Cortex of kidney (tissue), 1 donor: ENCODE data around the gene CROCC.

Experiments
- DNase-seq: peaks from one replicate; lab custom pipeline; 2025; lab: John Stamatoyannopoulos, UW

The CROCC gene

DNA sequence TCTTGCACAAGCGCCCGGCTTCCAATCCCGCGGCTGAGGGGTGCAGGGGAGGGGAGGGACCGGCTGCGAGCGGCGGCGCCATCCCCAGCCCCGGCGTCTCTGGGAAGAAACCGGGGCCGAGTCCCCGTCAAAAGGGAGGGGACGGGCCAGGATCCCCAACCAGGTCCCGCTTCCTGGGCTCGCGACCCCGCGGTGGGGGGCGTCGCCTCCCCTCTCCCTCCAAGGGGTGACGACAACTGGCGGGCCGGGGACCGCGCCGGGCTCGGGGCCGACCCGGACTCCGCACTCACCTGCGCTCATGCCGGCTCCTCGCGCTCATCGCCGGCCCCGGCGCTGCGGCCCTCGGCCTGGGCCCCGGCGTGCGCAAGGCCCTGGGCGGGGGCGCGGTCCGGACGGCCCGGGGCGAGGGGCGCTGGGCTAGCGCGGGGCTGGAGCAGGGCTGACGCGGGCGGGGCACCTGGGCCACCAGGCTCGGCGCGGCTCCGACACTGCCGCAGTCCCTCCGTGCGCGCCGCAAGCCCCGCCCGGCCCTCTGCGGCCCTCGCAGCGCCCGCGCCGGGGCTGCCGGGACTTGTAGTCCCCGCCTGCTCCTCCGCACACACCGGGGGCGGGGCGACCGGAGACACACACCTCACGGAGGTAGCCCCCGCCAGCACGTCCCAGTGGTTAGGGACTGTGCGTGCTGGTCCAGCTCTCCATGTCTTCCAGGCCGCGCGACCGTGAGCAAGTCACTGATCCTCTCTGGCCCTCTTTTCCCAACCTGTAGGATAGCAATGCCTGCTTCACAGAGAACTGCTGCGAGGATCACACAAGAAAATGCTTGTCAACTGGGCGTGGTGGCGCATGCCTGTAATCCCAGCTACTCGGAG lies 89.9 kb downstream of the CROCC start, which contains the start of gene ATP13A2:
Gene ATP13A2, minus strand, starts transcription at position 490 of the 869 bp plus-strand sequence. Its CDS starts 190 bp downstream, at position 300.
- DNase-seq, result no peak

DNA sequence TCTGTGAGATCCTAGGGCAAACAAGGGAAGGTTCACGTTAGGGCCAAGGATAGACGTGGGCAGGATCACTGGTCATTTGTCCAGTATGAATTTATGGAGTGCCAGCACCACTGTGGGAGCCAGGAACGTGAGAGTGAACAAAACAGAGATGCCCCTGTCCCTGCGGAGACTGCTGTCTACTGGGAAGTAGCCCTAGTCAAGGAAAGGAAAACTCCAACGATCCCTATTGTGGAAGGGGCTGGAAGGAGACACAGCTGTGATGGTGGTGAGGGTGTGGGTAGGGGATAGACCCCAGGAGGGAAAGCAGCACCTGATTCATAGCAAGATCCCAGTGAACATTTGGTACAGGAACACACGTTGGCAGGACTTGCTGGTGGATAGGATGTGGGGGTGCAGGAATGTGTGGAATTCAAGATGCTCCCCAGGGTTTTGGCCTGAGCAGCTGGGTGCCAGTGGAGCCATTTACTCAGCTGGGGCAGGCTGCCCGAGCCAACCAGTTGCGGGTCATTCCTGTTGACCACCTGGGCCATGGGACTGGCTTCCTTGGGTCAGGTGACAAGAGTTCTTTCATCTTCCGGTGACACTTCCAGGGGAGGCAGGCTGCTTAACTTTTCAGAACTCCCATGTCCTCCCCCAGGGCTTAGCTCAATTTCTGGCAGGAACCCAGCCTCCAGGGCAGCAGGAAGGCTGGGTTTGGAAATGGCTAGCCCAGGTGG lies 91.2 kb downstream of the CROCC start:
- no peak for DNase-seq

DNA sequence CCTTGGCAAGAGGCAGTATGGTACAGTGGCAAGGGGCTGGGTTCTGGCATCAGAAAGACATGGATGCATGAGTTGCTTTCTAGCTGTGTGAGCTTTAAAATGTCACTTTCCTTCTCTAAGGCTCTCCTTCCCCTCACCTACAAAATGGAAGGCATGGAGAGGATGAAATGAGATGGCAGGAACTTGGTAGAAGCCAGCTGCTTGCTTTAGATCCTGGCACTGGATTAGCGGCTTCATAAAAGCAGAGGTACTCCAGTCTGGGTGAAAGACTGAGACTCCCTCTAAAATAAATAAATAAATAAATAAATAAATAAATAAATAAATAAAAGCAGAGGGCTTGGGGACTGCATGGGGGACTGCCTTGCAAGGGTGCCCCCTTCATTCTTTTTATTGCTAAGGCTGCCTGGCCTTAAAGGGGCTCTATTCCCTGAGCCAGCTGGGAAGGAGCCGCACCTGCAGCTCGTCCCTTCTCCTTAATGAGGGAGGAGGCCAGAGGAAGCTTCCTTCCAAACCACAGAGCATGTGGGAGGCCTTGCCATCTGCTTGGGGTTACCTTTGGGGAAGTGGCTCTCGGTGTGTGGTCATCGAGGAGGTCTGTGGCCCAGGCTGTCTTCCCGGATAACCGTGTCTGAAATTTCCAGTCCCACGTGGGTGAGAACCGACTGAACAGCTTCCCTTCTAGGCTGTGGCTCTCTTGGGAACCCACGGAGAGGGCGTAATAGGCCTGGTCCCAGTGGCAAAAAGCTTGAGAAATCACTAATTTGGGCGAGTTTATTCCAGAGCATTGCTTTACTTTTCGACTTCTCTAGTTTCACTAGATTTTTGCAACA lies 92.0 kb downstream of the CROCC start:
- DNase-seq, result no peak

DNA sequence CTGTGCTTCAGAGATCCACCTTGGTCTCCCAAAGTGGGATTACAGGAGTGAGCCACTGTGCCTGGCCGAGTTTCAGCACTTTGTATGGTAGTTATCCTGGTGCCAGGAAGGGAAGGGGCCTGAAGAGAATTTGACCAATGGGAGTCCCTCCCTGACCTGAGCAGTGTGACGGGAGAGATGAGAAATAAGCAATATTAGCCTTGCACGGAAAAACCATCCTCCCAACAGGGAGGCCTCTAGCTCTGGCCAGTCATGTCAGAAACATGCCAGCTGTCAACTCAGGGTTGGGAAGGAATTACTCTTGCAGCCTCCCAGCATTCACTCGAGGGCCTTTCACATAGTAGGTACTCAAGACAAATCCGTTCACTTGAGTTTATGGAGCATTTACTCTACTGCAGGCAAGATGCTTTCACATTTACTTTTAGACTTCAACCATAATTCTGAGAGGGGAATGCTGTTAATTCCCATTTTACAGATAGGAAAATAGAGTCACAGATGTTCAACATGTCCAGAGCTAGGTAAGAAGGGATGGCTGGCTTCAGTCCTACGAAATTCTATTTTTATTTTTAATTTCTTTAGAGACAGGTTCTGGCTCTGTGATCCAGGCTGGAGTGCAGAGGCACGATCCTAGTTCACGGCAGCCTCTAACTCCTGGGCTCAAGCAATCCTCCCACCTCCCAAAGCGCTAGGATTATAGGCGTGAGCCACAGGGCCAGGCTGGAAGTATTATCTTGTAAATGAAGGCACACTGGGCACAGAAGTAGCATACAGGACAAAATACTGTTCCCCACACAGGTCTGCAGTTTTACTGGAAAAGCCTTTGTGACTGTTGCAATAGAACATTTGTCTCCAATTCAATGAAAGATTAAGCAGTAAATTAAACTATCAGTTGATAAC lies 93.2 kb downstream of the CROCC start:
- no peak for DNase-seq

DNA sequence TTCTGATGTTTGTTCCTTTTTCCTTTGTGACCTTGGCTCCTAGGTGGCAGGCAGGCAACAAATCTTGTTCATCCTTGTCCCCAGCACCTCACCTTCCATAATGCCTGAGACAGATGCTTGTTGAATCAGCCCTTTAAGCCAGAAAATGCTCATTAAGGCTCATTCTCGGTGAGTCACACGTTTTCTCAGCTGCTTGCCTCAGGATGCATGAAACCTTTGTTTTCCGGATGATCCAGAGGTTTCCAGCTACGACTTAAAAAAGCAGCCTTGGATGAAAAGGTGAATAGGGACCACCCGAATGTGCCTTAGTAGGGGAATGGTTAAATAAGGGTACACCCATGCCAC lies 94.6 kb downstream of the CROCC start:
- DNase-seq, result no peak

DNA sequence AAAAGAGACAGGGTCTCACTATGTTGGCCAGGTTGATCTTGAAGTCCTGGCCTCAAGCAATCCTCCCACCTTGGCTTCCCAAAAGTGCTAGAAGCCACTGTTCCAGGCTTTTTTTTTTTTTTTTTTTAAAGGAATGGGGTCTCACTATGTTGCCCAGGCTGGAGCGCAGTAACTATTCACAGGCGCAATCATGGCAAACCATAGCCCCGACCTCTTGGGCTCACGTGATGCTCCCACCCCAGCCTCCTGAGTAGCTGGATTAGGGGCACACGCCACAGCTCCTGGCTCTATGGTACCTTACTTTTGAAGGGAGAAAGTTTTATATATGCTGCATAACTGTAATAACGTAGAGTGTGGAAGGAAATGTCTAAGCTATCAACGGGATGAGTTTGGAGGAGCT lies 95.7 kb downstream of the CROCC start:
- DNase-seq, result no peak

DNA sequence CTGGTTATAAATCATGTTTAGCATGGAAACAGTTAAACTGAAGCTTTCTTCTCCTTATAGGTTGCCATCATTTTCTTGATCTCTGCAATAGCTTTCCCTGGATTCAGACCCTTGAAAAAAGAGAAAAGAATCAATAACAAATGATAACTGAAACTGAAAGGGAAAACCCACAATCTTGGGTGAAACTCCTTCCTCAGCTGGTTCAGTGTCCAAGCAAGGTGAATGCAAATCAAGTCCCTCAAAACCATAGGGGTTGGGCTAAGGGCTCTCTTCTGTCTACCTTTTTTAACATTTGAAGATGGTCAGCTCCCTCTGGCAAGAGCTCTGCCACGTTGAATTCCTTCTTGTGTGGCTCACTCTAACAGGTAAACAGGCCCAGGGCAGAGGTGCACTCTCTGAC lies 97.1 kb downstream of the CROCC start:
- no peak for DNase-seq

DNA sequence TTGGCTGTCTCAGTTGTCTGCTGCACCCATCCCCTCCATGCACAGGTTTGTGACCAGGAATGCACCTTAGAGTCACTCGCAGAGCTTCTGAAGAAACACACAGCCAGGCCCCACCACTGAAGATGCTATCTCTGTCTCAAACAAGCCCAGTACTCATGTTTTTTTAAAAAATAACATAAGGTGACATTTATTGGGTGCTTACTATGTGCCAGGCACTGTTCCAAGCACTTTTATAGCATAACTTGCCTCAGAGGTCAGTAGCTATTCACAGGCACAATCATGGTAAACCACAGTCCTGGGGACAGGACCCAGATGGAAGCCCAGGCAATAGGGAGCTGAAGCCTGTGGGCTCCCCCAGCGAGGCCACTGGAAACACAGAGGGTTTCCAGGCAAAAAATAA lies 98.8 kb downstream of the CROCC start:
- no peak for DNase-seq

DNA sequence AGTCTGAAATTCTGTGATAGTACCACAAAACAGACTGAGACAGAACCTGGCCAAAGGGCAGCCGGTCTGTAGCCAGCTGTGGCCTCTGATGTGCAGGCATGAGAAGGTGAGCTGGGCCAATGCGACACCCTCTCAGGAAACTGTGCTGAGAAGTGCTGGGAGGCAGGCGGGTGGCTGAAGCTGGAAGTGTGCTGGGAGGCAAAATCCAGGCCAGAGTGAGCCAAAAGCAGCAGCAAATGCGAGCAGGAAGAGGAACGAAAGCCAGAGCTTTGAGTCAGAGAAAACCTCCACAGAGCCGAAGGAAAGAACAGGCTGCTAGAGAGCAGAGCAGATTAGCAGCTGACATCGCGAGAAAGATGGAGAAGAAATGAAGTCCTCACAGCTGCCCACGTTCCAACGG lies 100.2 kb downstream of the CROCC start:
- no peak for DNase-seq
